Skeletal muscle tissue (tissue), 4 donors: ENCODE results near the gene ADGRV1. TPM values are rescaled to one million over a fixed set of nuclear protein-coding genes. Genes with fewer than 3 reads are reported as not detected.

Experiments used
- H3K27ac ChIP-seq: one replicate; pipeline ENCODE4 v1.7.0; 2013; ENCODE audit warnings: mild to moderate bottlenecking, low read depth, low read length, inconsistent platforms
- H3K27me3 ChIP-seq, 3 donors: one replicate each; pipeline ENCODE4 v1.7.0; 2013; ENCODE audit warnings: low read length in 3 of 3; ENCODE audit not compliant: control insufficient read depth in 3 of 3, insufficient read depth in 3 of 3
- H3K36me3 ChIP-seq, 3 donors: one replicate each; pipeline ENCODE4 v1.7.0; 2013; ENCODE audit warnings: low read length in 3 of 3; ENCODE audit not compliant: control insufficient read depth in 3 of 3, insufficient read depth in 3 of 3
- H3K4me1 ChIP-seq, 3 donors: one replicate each; pipeline ENCODE4 v1.7.0; 2013; ENCODE audit warnings: low read length in 3 of 3, mild to moderate bottlenecking in 3 of 3; ENCODE audit not compliant: control insufficient read depth in 3 of 3, insufficient read depth in 3 of 3
- H3K4me3 ChIP-seq, 3 donors: one replicate each; pipeline ENCODE4 v1.7.0; 2013; ENCODE audit warnings: low read length in 3 of 3
- H3K9ac ChIP-seq, 3 donors: one replicate each; pipeline ENCODE4 v1.7.0; 2013; ENCODE audit warnings: low read length in 3 of 3, mild to moderate bottlenecking in 3 of 3, moderate library complexity in 2 of 3, low read depth in 1 of 3
- H3K9me3 ChIP-seq, 3 donors: one replicate each; pipeline ENCODE4 v1.7.0; 2013; ENCODE audit warnings: low read length in 3 of 3; ENCODE audit not compliant: control insufficient read depth in 3 of 3
- total RNA-seq: library from RNA; depleted of rRNA; stranded (reverse); fragments of >200 nt; gene quantifications from one replicate; pipeline ENCODE4 v1.2.3, GENCODE V29; 2014
- donor health status: Osteomylitis.

The ADGRV1 gene
- total RNA-seq, 1 donor from 2014 or later: 2.6 TPM

DNA sequence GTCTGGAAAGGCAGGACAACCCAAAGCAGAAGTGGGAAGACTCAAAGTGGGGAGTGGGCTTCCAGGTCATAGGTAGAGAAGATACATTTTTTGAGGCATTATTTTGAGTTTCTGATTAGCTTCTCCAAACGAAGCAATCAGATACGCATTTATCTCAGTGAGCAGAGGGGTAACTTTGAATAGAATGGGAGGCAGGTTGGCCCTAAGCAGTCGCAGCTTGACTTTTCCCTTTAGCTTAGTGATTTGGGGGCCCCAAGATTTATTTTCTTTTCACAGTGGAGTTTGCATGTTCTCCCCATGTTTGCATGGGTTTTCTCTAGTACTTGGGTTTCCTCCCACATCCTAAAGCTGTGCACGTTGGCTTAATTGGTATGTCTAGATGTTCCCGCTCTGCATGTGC, 422.6 kb downstream of the ADGRV1 start:
- Histone ChIP-seq H3K4me3 (no peak overlapping the region), H3K27ac (no peak overlapping the region), H3K36me3 (no peaks in the 10 kb centered on the region), H3K9ac (no peak overlapping the region), H3K4me1 (no peaks in the 10 kb centered on the region), H3K27me3 (no peaks in the 10 kb centered on the region), H3K9me3 (no peaks in the 10 kb centered on the region)

DNA sequence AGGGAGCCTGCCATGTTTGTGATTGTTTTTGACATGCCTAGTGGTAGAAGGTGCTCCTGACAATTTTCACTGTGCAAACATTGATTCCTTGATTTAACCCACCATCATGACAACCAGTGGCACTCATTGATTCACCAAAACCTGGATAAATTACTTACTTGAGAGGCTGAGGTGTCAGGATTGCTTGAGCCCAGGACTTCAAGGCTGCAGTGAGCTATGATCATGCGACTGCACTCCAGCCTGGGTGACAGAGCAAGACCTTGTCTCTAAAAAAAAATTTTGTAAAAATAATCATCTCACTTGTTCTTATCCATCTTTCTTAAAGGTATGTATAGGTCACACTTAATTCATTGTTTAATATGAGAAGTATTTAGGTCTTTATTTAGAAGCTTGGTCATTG, 423.2 kb downstream of the ADGRV1 start:
- Histone ChIP-seq H3K9me3 (no peaks in the 10 kb centered on the region), H3K27me3 (no peaks in the 10 kb centered on the region)

DNA sequence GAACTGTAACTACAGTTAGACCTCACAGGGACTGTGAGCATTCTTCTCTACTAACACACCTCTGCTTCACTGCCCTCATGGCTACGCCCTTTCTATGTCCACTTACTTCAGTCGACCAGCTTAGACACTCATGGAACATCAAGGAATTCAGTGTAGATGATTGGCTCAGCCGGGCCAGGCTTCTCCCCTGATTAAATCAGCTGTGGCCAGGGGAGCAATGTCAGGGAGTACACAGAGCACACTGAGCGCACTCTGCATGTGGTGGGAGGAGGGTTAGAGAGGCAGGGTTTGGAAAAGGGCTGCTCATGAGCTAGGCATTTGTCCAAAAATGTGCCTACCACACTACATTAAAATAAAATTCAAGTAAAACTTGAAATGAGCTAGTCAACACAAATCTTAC, 424.0 kb downstream of the ADGRV1 start:
- Histone ChIP-seq H3K9me3 (no peaks in the 10 kb centered on the region), H3K4me1 (no peaks in the 10 kb centered on the region), H3K27ac (no peak overlapping the region), H3K36me3 (no peaks in the 10 kb centered on the region), H3K9ac (no peak overlapping the region), H3K27me3 (no peaks in the 10 kb centered on the region), H3K4me3 (no peak overlapping the region)

More for the DNA sequence above, 423.2 kb downstream of the ADGRV1 start:
- H3K9ac ChIP-seq: no peak overlapping the region
- H3K27ac ChIP-seq: no peak overlapping the region
- H3K4me3 ChIP-seq: no peak overlapping the region
- H3K36me3 ChIP-seq: no peaks in the 10 kb centered on the region
- H3K4me1 ChIP-seq: no peaks in the 10 kb centered on the region

DNA sequence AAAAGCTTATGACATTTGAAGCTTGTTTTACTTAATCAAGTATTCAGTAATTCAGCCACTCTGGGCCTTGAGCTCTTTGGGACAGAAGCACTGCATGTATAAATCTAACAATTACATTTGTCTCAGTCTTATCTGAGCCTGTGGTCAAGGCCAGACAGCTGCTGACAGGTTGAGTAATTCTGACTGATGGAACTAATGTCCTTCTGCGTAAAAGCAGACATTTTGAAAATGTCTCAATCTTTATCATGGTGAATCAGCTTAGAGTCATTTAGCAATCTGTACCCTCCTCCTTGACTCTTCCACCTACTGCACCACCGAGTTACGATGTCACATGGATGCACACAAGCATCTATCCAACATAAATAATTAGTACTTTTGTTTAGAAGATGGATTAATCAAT, 424.6 kb downstream of the ADGRV1 start:
- no peak overlapping the region for H3K27ac ChIP-seq
- H3K9ac ChIP-seq: no peak overlapping the region
- H3K36me3 ChIP-seq: no peaks in the 10 kb centered on the region
- H3K9me3 ChIP-seq: no peaks in the 10 kb centered on the region
- no peaks in the 10 kb centered on the region for H3K4me1 ChIP-seq
- H3K4me3 ChIP-seq: no peak overlapping the region
- no peaks in the 10 kb centered on the region for H3K27me3 ChIP-seq

DNA sequence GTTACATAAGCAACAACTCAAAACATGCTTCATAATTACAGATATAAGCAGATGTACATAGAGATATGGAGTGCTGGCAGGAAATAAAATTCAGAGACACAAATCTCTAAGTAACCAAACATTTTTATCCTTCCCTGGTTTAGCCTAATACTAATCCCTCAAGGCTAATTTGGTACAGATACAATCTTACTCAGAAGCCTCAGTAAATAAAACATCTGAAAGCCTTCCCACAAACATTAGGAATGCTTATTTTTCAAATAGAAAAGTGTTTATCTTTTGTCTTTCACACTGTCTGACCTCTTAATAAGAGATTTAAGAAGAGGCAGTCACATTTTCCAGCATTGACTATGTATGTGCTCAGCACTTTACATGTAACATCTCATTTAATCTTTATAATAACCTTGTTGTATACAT, 425.1 kb downstream of the ADGRV1 start:
- Histone ChIP-seq H3K27ac (no peak overlapping the region), H3K27me3 (no peaks in the 10 kb centered on the region), H3K9ac (no peak overlapping the region), H3K9me3 (no peaks in the 10 kb centered on the region), H3K4me3 (no peak overlapping the region), H3K36me3 (no peaks in the 10 kb centered on the region), H3K4me1 (no peaks in the 10 kb centered on the region)

DNA sequence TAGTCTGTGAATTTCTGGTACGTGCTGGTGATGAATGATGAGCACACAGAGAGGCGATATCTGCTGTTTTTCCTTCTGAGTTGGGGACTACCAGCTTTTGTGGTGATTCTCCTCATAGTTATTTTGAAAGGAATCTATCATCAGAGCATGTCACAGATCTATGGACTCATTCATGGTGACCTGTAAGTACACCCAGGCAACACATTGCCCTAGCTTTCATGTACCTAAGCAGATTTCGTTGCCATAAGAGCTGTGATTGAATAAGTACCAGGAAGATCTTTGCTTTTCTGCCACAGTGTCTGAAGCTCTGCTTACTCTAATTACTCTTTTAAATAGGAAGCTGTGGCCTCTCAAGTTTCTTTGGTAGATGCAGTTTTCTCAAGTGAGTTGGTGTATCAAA, 426.7 kb downstream of the ADGRV1 start:
- H3K4me3 ChIP-seq: no peak overlapping the region
- no peaks in the 10 kb centered on the region for H3K27me3 ChIP-seq
- H3K9ac ChIP-seq: no peak overlapping the region
- H3K9me3 ChIP-seq: no peaks in the 10 kb centered on the region
- H3K36me3 ChIP-seq: no peaks in the 10 kb centered on the region
- no peak overlapping the region for H3K27ac ChIP-seq
- no peaks in the 10 kb centered on the region for H3K4me1 ChIP-seq

DNA sequence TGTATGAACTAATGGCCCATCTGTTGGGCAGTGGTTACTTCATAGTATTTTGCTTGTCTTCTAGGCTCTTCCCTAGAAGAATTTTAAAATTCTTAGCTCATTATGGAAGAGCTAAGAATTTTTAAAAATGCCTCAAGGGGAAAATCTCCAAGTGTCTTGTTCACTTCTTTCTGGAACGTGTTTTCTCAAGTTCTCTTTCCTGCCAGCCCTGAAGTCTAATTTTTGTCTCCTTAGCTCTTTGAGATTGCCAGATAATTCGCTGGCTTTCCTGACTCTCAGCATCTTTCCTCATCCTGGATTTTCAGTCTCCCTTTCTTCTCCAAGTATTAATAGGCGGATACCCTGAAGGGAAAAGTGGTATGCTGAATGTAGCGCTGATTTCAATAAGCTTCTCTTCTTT, 429.1 kb downstream of the ADGRV1 start:
- Histone ChIP-seq H3K4me1 (no peaks in the 10 kb centered on the region), H3K27ac (no peak overlapping the region), H3K4me3 (no peak overlapping the region), H3K27me3 (no peaks in the 10 kb centered on the region), H3K9ac (no peak overlapping the region), H3K36me3 (no peaks in the 10 kb centered on the region), H3K9me3 (no peaks in the 10 kb centered on the region)

DNA sequence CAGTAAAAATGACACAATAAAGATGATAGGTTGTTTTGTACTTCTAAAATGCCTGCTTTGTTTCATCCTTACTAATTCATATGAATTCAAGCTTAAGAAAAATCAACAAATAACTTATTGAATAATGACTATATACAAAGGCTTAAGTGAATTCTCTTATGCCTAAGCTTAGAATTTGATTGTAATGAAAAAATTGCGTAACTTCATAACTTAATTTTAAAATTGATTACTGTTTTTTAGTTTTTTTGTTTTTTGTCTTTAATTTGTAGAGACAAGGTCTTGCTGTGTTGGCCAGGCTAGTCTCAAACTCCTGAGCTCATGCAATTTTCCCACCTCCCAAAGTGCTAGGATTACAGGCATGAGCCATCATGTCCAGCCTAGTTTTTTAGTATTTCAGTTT, 432.6 kb downstream of the ADGRV1 start:
- Histone ChIP-seq H3K9me3 (no peaks in the 10 kb centered on the region), H3K27ac (no peak overlapping the region), H3K4me3 (no peak overlapping the region), H3K4me1 (no peaks in the 10 kb centered on the region), H3K36me3 (no peaks in the 10 kb centered on the region), H3K27me3 (no peaks in the 10 kb centered on the region), H3K9ac (no peak overlapping the region)

DNA sequence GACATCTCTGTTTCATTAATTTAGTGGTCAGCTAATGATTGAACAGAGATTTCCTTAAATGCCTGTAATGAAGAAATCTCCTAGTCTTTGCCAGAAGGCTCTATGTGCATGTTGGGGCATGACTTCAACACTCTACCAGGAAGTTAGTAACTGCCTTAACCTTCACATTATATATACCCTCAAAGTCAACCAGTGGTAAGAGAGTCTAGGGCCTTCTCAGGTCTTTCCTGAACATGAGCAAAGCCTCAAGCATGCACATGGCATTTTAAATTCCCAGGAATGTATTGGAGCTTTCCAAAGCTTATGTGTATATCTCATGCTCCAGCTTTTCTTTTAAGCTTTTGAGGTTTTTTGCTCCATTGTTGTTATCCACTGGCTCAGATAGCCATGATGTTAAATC, 436.2 kb downstream of the ADGRV1 start:
- Histone ChIP-seq H3K27ac (no peak overlapping the region), H3K9ac (no peak overlapping the region), H3K27me3 (no peaks in the 10 kb centered on the region), H3K4me3 (no peak overlapping the region), H3K4me1 (no peaks in the 10 kb centered on the region), H3K36me3 (no peaks in the 10 kb centered on the region), H3K9me3 (peaks cover 0 to 2% (median 0%) of the 10 kb centered on the region in 3 donors)

DNA sequence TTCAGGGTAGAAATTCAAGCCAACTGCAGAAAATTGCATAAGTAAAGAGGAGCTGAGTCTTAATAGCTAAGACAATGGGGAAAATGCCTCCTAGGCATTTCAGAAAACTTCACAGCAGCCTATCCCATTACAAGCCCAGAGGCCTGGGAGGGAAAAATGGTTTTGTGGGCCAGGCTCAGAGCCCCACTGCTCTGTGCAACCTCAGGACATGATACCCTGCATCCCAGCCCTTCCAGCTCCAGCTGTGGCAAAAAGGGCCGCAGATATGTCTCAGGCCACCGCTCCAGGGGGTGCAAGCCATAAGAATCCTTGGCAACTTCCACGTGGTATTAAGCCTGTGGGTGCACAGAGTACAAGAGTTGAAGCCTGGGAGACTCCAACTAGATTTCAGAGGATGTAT, 437.5 kb downstream of the ADGRV1 start:
- no peak overlapping the region for H3K9ac ChIP-seq
- H3K27me3 ChIP-seq: no peaks in the 10 kb centered on the region
- H3K4me3 ChIP-seq: no peak overlapping the region
- no peak overlapping the region for H3K27ac ChIP-seq
- no peaks in the 10 kb centered on the region for H3K4me1 ChIP-seq
- H3K9me3 ChIP-seq: peaks cover 0 to 2% (median 0%) of the 10 kb centered on the region in 3 donors
- H3K36me3 ChIP-seq: no peaks in the 10 kb centered on the region

DNA sequence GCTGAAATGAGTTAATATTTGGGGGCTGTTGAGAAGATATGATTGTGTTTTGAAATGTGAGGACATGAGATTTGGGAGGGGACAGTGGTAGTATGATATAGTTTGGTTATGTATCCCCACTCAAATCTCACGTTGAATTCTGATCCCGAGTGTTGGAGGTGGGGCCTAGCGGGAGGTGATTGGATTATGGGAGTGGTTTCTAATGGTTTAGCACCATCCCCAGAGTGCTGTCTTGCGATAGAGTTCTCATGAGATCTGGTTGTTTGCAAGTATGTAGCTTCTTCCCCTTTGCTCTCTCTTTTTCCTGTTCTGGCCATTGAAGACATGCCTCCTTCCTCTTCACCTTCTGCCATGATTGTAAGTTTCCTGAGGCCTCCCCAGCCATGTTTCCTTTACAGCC, 438.5 kb downstream of the ADGRV1 start:
- Histone ChIP-seq H3K27me3 (no peaks in the 10 kb centered on the region), H3K4me1 (no peaks in the 10 kb centered on the region), H3K9me3 (peaks cover 0 to 2% (median 0%) of the 10 kb centered on the region in 3 donors), H3K36me3 (no peaks in the 10 kb centered on the region), H3K9ac (no peak overlapping the region), H3K27ac (no peak overlapping the region), H3K4me3 (no peak overlapping the region)
